ENCODE data around the gene KLHDC1. TPM values are rescaled to one million over a fixed set of nuclear protein-coding genes. Genes with fewer than 3 reads are reported as not detected.
A peak's percentile ranks its signal among the peaks of the same experiment; 100 is the strongest.

The KLHDC1 gene
- total and polyA plus RNA-seq, 9 of the 15 experiments (the other 6 are each of a cell fraction or from before 2014, with no cell fraction given) = 0.08 to 0.41 (median 0.18) TPM

DNA sequence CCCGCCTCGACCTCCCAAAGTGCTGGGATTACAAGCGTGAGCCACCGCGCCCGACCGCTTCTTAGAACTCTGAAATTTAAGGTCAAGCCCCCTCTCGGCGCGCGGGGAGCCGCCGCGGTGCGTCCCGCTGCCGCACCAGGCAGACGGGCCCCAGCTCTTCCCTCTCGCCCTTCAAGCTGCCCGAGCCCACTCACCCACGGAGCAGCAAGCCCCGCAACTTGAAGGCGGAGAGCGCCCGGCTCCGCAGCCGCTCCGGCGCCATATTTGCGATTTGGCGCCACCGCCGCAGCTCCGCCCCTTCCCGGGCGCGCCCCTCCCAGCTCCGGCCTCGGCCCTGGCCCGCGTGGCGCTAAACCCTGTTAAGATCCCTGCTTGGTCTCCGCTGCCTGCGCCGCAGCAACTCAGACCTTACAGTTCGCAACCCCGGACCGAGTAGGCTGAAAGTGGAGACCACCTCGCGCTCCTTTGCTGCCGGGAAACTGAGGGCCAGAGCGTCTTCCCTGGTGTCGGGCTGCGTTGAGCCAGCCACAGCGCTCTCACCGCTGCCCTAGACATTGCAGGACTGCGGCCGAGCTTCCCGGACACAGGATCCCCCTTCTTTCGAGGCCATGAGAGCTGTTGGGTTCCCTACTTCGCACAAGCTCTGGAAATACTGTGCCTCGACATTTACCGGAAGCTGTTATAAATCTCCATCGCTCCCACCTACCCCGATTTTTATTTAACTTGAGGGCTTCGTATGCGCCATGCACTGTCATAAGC, 4.8 kb upstream of the KLHDC1 start, which contains the start of gene POLE2 (continued):
- TF ChIP-seq TGIF2 (CRISPR knock-in tag; IDR thresholded peaks at IDR 0.05) = no peak
- no peak for TF ChIP-seq HDAC2 (IDR thresholded peaks at IDR 0.05)
- no peak for TF ChIP-seq STAT5B (CRISPR knock-in tag; IDR thresholded peaks at IDR 0.05)
- TF ChIP-seq MXI1 (IDR thresholded peaks at IDR 0.05; ENCODE audit: low read depth, low read length) = no peak
- TF ChIP-seq ZNF644 (tag; IDR thresholded peaks at IDR 0.05; ENCODE audit: low read depth) = no peak
- no peak for TF ChIP-seq SIX5 (IDR thresholded peaks at IDR 0.05; ENCODE audit: borderline replicate concordance in 1 of 2, insufficient read depth in 1 of 2, low read depth in 1 of 2, low read length in 2 of 2)
- no peak for TF ChIP-seq FOXK1 (CRISPR knock-in tag; IDR thresholded peaks at IDR 0.05; ENCODE audit: borderline replicate concordance)
- TF ChIP-seq SMARCC2 (IDR thresholded peaks at IDR 0.05; ENCODE audit: low read depth) = no peak
- no peak for TF ChIP-seq PRMT5 (CRISPR knock-in tag; IDR thresholded peaks at IDR 0.05)
- TF ChIP-seq ZC3H11A (IDR thresholded peaks at IDR 0.05; ENCODE audit: low read depth, low read length) = no peak
- TF ChIP-seq PTRF (tag; IDR thresholded peaks at IDR 0.05) = no peak
- TF ChIP-seq ZBTB1 (CRISPR knock-in tag; IDR thresholded peaks at IDR 0.05; ENCODE audit: borderline replicate concordance, low read depth) = no peak
- TF ChIP-seq ARID2 (IDR thresholded peaks at IDR 0.05) = no peak
- peak; percentile 5; the same call in 1 of the 2 replicates for TF ChIP-seq TAF7 (tag; IDR thresholded peaks at IDR 0.05)
- no peak for TF ChIP-seq ZNF561 (CRISPR knock-in tag; conservative IDR thresholded peaks at IDR 0.05)
- TF ChIP-seq KAT7 (CRISPR knock-in tag; IDR thresholded peaks at IDR 0.05; ENCODE audit: borderline replicate concordance) = no peak
- no peak for TF ChIP-seq ZNF384 (IDR thresholded peaks at IDR 0.05; ENCODE audit: low read depth, low read length)
- TF ChIP-seq SUPT5H (IDR thresholded peaks at IDR 0.05) = peak; percentile 82
- TF ChIP-seq ZNF274 (IDR thresholded peaks at IDR 0.05; ENCODE audit: borderline replicate concordance, low read depth, low read length) = no peak
- TF ChIP-seq KHSRP (IDR thresholded peaks at IDR 0.05) = no peak
- TF ChIP-seq POLR2AphosphoS5 (IDR thresholded peaks at IDR 0.05; ENCODE audit: control insufficient read depth, insufficient read depth, low read depth, low read length) = peak; percentile 66
- peak; percentile 64 for TF ChIP-seq SMAD4 (CRISPR knock-in tag; conservative IDR thresholded peaks at IDR 0.05)
- peak; percentile 51; the same call in 1 of the 2 replicates for TF ChIP-seq NR3C1 (CRISPR knock-in tag; IDR thresholded peaks at IDR 0.05)
- TF ChIP-seq PHF8 (IDR thresholded peaks at IDR 0.05; ENCODE audit: borderline replicate concordance, low read length) = peak; percentile 75; the same call in 1 of the 2 replicates
- peak; percentile 67; the same call in 1 of the 2 replicates for TF ChIP-seq TFAP4 (CRISPR knock-in tag; IDR thresholded peaks at IDR 0.05; ENCODE audit: borderline replicate concordance)
- TF ChIP-seq ATF6 (CRISPR knock-in tag; IDR thresholded peaks at IDR 0.05) = no peak; the same call in 1 of the 2 replicates
- TF ChIP-seq ZNF140 (CRISPR knock-in tag; IDR thresholded peaks at IDR 0.05) = no peak
- TF ChIP-seq SMC3 (conservative IDR thresholded peaks at IDR 0.05; ENCODE audit: insufficient read depth, low read depth, low read length) = no peak

Measured in K562 (cell line).